Colonic mucosa (tissue), 4 donors: Measurements from ENCODE around the gene CNTN2. TPM values are rescaled to one million over a fixed set of nuclear protein-coding genes. Genes with fewer than 3 reads are reported as not detected.

Experiments
- DNase-seq: peaks from one replicate; pipeline ENCODE4 v3.0.0-alpha.2; 2020
- H3K27ac ChIP-seq: fragments of 200-600 bp; one replicate; pipeline ENCODE4 v1.8.0; 2021
- H3K27me3 ChIP-seq: fragments of 200-600 bp; one replicate; pipeline ENCODE4 v1.8.0; 2021
- H3K36me3 ChIP-seq: fragments of 200-600 bp; one replicate; pipeline ENCODE4 v1.8.0; 2021
- H3K4me1 ChIP-seq: fragments of 200-600 bp; one replicate; pipeline ENCODE4 v1.8.0; 2021; ENCODE audit warnings: mild to moderate bottlenecking
- H3K4me3 ChIP-seq: fragments of 200-600 bp; one replicate; pipeline ENCODE4 v1.8.0; 2021
- H3K9ac ChIP-seq, 2 donors: one replicate each; pipeline ENCODE4 v1.7.0; 2013; ENCODE audit warnings: control low read depth in 2 of 2, low read depth in 2 of 2, low read length in 2 of 2
- H3K9me3 ChIP-seq: fragments of 200-600 bp; one replicate; pipeline ENCODE4 v1.8.0; 2021
- intact Hi-C: fragments of 100-400 bp; cut with DNase I; formaldehyde crosslinking; loops from one replicate; pipeline ENCODE4 v1.14.1; 2022
- total RNA-seq, 2 donors: library from RNA; stranded (reverse); fragmentation: NEBNext Ultra II Directional in 1 of 2; extraction: Animal tissue kit (Norgen Biotek cat#: 25700) in 1 of 2; gene quantifications; one replicate each; pipeline ENCODE4 v1.2.1, GENCODE V29; 2021
- TF ChIP-seq, protein P1 (sequence below): fragments of 200-600 bp; IDR thresholded peaks from one replicate; pipeline ENCODE4 v1.8.0; 2022; ENCODE audit warnings: antibody characterized with exemption, mild to moderate bottlenecking
- donor health status: healthy.
- donor health status: DM: no; HTN: no; CAD: no.
- donor health status: DM: no; HTN: no; CAD: no.

Gene CNTN2
- total RNA-seq, 2 donors from 2014 or later = 0.20 to 1.4 TPM

DNA sequence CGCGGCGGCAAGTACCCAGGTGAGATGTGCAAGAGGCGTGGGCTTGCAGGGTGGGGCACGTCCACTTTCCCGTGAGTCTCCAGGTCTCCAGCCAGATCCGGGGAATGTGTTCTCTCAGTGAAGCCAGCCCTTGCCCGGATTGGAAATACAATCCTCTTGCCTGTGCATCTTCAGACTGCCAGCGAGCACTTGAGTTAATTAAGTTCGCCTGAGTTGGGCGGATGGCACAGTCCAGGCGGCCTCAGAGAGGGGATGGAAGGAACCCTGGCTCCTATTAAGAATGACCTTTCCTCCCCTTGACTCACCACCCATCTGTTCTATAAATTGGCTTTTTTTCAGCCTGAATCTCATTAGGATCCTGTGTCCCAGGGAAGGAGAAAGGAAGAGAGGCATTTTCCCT is 33.3 kb upstream of the CNTN2 start:
- intact Hi-C loops = no loop called here
- Histone ChIP-seq H3K27ac (no peak overlapping the region), H3K9ac (no peak overlapping the region), H3K27me3 (no peaks in the 10 kb centered on the region), H3K4me3 (no peak overlapping the region), H3K9me3 (no peaks in the 10 kb centered on the region), H3K36me3 (no peaks in the 10 kb centered on the region), H3K4me1 (no peaks in the 10 kb centered on the region)
- TF ChIP-seq, protein P1, sequence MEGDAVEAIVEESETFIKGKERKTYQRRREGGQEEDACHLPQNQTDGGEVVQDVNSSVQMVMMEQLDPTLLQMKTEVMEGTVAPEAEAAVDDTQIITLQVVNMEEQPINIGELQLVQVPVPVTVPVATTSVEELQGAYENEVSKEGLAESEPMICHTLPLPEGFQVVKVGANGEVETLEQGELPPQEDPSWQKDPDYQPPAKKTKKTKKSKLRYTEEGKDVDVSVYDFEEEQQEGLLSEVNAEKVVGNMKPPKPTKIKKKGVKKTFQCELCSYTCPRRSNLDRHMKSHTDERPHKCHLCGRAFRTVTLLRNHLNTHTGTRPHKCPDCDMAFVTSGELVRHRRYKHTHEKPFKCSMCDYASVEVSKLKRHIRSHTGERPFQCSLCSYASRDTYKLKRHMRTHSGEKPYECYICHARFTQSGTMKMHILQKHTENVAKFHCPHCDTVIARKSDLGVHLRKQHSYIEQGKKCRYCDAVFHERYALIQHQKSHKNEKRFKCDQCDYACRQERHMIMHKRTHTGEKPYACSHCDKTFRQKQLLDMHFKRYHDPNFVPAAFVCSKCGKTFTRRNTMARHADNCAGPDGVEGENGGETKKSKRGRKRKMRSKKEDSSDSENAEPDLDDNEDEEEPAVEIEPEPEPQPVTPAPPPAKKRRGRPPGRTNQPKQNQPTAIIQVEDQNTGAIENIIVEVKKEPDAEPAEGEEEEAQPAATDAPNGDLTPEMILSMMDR = no peak
- no peak for DNase-seq

DNA sequence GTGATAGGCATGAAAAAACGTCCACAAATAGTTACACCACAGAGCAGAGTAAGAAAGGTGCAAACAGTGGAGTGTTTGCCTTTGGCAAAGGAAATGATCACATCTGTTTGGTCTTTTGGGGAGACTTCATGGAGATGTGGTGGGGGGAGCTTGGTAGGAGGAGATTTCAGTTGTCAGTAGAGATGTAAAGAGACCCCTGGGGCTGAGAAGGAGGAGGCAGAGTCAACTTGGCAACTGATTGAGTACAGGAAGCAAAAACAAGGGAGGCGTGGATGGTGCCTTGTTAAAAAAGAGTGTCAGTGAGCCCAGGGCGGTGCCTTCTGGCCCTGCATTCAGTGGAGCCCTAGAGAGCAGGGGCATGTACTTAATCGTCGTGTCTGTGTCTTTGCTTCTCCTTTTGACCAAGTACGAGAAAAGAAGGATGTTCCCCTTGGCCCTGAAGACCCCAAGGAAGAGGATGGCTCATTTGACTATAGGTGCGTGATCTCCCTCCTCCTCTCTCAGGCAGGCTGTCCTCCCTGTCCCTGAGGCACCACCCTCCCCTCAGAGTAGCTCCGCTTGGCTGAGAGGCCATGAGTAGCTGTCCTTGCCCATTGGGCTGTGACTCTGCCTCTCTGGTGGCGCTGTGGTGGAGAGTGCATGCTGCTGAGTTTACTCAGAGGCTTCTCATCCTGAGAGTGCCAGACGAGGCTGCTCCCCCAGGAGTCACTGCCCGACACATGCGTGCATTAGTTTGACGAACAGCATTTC is 30.4 kb upstream of the CNTN2 start:
- no peaks in the 10 kb centered on the region for H3K27me3 ChIP-seq
- H3K36me3 ChIP-seq = no peaks in the 10 kb centered on the region
- H3K9ac ChIP-seq = no peak overlapping the region
- TF ChIP-seq, protein P1 = no peak
- no peaks in the 10 kb centered on the region for H3K9me3 ChIP-seq
- no peak for DNase-seq
- intact Hi-C loops = no loop called here
- H3K4me3 ChIP-seq = no peak overlapping the region
- H3K27ac ChIP-seq = no peak overlapping the region
- no peaks in the 10 kb centered on the region for H3K4me1 ChIP-seq

DNA sequence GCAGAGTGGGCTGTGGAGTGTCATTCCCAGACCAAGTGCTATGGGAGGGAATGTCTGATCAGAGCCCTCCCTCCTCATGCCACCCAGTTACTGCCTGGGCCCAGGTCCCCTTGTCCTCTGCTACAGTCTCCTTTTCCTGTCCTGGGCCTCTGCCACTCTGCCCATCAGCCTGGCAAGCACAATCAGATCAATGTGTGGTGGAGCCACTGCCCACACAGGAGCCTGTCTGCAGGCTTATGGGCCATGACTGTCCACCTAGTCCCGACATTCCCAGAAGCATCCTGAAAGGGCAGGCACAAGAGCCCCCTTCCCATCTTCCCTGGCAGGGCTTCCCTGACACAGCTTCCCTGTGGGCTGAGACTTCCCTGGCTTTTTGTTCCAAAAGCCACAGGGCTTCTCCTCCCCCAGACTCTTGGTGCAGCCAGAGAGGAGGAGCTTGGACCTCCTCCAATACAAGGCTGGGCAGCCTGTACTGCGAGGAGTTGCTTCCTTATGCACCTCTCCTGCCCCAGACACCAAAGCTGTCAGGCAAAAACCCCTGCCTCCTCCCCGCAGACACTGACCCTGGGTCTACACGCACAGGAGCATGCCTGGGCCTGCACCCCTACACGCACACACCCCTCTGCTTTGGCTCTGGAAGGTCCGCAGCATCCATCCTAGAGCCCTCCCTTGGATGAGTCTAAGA is 29.2 kb upstream of the CNTN2 start:
- intact Hi-C loops = no loop called here
- TF ChIP-seq, protein P1 = no peak

DNA sequence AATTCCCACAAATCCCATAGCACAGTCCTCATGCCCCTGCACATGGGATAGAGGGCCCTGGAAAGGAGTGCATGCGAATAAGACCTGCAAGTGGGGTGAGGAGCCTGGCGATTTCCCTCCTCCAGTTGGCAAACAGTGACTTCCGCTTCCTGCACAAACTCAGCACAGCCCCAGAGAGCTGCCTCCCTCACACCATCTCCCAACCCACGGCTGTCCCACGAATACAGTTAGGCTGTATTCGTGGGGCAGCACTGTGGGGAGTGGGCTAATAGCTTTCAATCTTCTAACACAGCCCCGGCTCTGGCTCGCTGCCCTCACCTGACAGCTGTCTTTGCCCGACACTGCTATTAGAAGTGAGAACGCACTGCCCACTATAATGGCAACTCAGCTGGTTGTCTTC is 28.2 kb upstream of the CNTN2 start:
- intact Hi-C loops = no loop called here
- no peaks in the 10 kb centered on the region for H3K27me3 ChIP-seq
- no peak for DNase-seq

More for the DNA sequence above, 29.2 kb upstream of the CNTN2 start:
- H3K9ac ChIP-seq = no peak overlapping the region
- no peak overlapping the region for H3K4me3 ChIP-seq
- no peaks in the 10 kb centered on the region for H3K36me3 ChIP-seq
- no peak for DNase-seq
- H3K27ac ChIP-seq = no peak overlapping the region
- H3K27me3 ChIP-seq = no peaks in the 10 kb centered on the region
- no peaks in the 10 kb centered on the region for H3K4me1 ChIP-seq
- no peaks in the 10 kb centered on the region for H3K9me3 ChIP-seq

DNA sequence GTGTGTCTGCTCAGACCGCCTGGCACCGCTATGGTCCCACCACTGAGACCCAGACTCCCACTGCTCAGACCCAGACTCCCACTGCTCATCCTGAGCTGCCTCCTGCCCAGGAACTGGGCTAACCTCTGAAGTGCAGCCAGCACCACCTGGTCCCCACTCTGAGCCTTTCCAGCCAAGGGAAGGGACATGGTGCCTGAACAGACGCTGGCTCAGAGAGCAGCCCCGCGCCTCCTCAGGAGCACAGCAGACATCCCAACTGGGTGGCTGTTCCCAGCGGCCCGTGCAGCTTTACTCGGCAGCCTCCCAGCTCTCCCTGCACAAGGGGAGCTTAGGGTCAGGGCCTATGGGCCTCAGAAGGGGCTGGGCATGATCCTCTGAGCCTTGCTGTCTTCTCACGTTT is 27.8 kb upstream of the CNTN2 start:
- DNase-seq = no peak
- H3K36me3 ChIP-seq = no peaks in the 10 kb centered on the region
- no peaks in the 10 kb centered on the region for H3K27me3 ChIP-seq
- TF ChIP-seq, protein P1 = no peak
- no peaks in the 10 kb centered on the region for H3K4me1 ChIP-seq
- no peak overlapping the region for H3K27ac ChIP-seq
- no peaks in the 10 kb centered on the region for H3K9me3 ChIP-seq
- intact Hi-C loops = no loop called here
- no peak overlapping the region for H3K9ac ChIP-seq
- H3K4me3 ChIP-seq = no peak overlapping the region

More for the DNA sequence above, 28.2 kb upstream of the CNTN2 start:
- no peak overlapping the region for H3K27ac ChIP-seq
- TF ChIP-seq, protein P1 = no peak
- no peaks in the 10 kb centered on the region for H3K9me3 ChIP-seq
- H3K9ac ChIP-seq = no peak overlapping the region
- H3K36me3 ChIP-seq = no peaks in the 10 kb centered on the region
- no peak overlapping the region for H3K4me3 ChIP-seq
- H3K4me1 ChIP-seq = no peaks in the 10 kb centered on the region
